Prostate gland (tissue), 2 donors: ENCODE results near the gene LGALS12.
"Not testable (repeated sequence)": the region's sequence is repeated elsewhere in the genome, so short reads cannot be mapped to it uniquely, and the experiment has no call there.

Experiments used
- CTCF ChIP-seq, 4 experiments: fragments of 200-600 bp in 2 of 4; fragments of 450-650 bp in 2 of 4; sonication (generic) in 2 of 4; IDR thresholded peaks; 1 replicate in 3 of 4; 2 replicates in 1 of 4; pipeline ENCODE4 v1.5.1; 2016 to 2019; ENCODE audit warnings: antibody characterized with exemption in 4 of 4, mild to moderate bottlenecking in 2 of 4, moderate library complexity in 2 of 4
- POLR2A ChIP-seq: fragments of 450-650 bp; IDR thresholded peaks from one replicate; pipeline ENCODE4 v1.6.1; 2016; ENCODE audit warnings: antibody characterized with exemption, mild to moderate bottlenecking

- TF ChIP-seq CTCF (IDR thresholded peaks at IDR 0.05); POLR2A: not testable (repeated sequence)
These were observed 23.5 kb downstream of the LGALS12 start for GRCh38 chr11:63529373-63529772.
